Psoas muscle (tissue), 8 donors: ENCODE results near the gene SAAL1. TPM values are rescaled to one million over a fixed set of nuclear protein-coding genes. Genes with fewer than 3 reads are reported as not detected.

ENCODE experiments used
- ATAC-seq, 4 donors: fragments of 200-7000 bp; cut with Tn5 transposase; one replicate each; pipeline ENCODE4 v1.9.1; 2020; ENCODE audit warnings: moderate library complexity in 3 of 4, mild to moderate bottlenecking in 2 of 4
- DNase-seq, 2 donors: peaks; one replicate each; pipeline ENCODE4 v3.0.0-alpha.2; 2020
- H3K27ac ChIP-seq: fragments of 200-600 bp; one replicate; pipeline ENCODE4 v1.8.0; 2022
- H3K27me3 ChIP-seq, 3 donors: fragments of 200-600 bp in 1 of 3; one replicate each; pipeline versions ENCODE4 v1.6.1 to v1.8.0; 2013 to 2022; ENCODE audit warnings: low read length in 2 of 3, mild to moderate bottlenecking in 2 of 3, moderate library complexity in 1 of 3; ENCODE audit not compliant: insufficient read depth in 3 of 3
- H3K36me3 ChIP-seq, 2 donors: fragments of 200-600 bp in 1 of 2; one replicate each; pipeline versions ENCODE4 v1.6.1 to v1.8.0; 2013 to 2022; ENCODE audit warnings: low read depth in 1 of 2, mild to moderate bottlenecking in 1 of 2, moderate library complexity in 1 of 2; ENCODE audit not compliant: insufficient read depth in 1 of 2
- H3K4me1 ChIP-seq: fragments of 200-600 bp; one replicate; pipeline ENCODE4 v1.8.0; 2022
- H3K4me3 ChIP-seq: fragments of 200-600 bp; one replicate; pipeline ENCODE4 v1.8.0; 2022; ENCODE audit warnings: mild to moderate bottlenecking
- H3K9me3 ChIP-seq: fragments of 200-600 bp; one replicate; pipeline ENCODE4 v1.8.0; 2022
- CTCF ChIP-seq: fragments of 200-600 bp; IDR thresholded peaks from one replicate; pipeline ENCODE4 v1.8.0; 2022; ENCODE audit warnings: antibody characterized with exemption
- intact Hi-C, 2 donors: fragments of 100-400 bp; cut with DNase I; formaldehyde crosslinking; loops; one replicate each; pipeline versions ENCODE4 v1.11.0 to v1.14.2; 2022
- polyA plus RNA-seq, 3 donors: library from polyadenylated mRNA; stranded (reverse); fragments of 200-250 nt; gene quantifications; one replicate each; pipeline ENCODE4 v1.2.3, GENCODE V29; 2013
- total RNA-seq, 4 donors: library from RNA; stranded (reverse); fragmentation: NEBNext Ultra II Directional in 2 of 4; extraction: Animal tissue kit (Norgen Biotek cat#: 25700) in 2 of 4; gene quantifications; one replicate each; pipeline versions ENCODE4 v1.2.1 to v1.2.4, GENCODE V29; 2021 to 2023
- donor health status: healthy with polysubstance abuse.
- donor health status: DM: no; HTN: no; CAD: no; lungs with moderate emphysema.
- donor health status: Bipolar disorder and iron deficiency.
- donor health status: healthy.
- donor health status: DM: yes; HTN: yes; CAD: no.
- donor health status: DM: no; HTN: no; CAD: no.
- donor health status: DM: no; HTN: no; CAD: no.
- donor health status: DM: yes; HTN: yes; CAD: no.

Gene SAAL1
- total and polyA plus RNA-seq, 7 donors = 3.5 to 6.7 (median 5.3) TPM

GRCh38 chr11:18036456-18036855 is 69.4 kb downstream of the SAAL1 start:
- Histone ChIP-seq H3K4me1 (no peaks in the 10 kb centered on the region), H3K36me3 (no peaks in the 10 kb centered on the region), H3K27ac (no peak overlapping the region), H3K4me3 (no peak overlapping the region), H3K27me3 (peaks cover 0 to 4% (median 0%) of the 10 kb centered on the region in 3 donors), H3K9me3 (no peaks in the 10 kb centered on the region)
- no peak for ATAC-seq
- no peak for DNase-seq
- TF ChIP-seq CTCF = no peak
- intact Hi-C loops = no loop called here

Other genes starting within 250 kb of the SAAL1 start
- 10 to 100 TPM; 17.9 to 28.3 (median 25.1) TPM for gene SERGEF, start 93.0 kb downstream of the SAAL1 start, total RNA-seq
- gene SERGEF, start 93.0 kb downstream of the SAAL1 start, polyA plus RNA-seq = 10 to 100 TPM; 11.1 to 33.1 (median 29.5) TPM
- gene TPH1, start 59.8 kb downstream of the SAAL1 start, total RNA-seq = under 1 TPM in 3 of 4 donors, not detected in 1; 0.04 to 0.28 (median 0.06) TPM
- gene TPH1, start 59.8 kb downstream of the SAAL1 start, polyA plus RNA-seq = under 1 TPM; 0.03 to 0.18 (median 0.08) TPM
- gene MRGPRX3, start 26.5 kb upstream of the SAAL1 start, total RNA-seq = not detected
- not detected for gene MRGPRX3, start 26.5 kb upstream of the SAAL1 start, polyA plus RNA-seq
- gene MRGPRX4, start 66.8 kb upstream of the SAAL1 start, total RNA-seq = not detected
- gene MRGPRX4, start 66.8 kb upstream of the SAAL1 start, polyA plus RNA-seq = not detected
- 1 to 10 TPM in 1 of 4 donors, under 1 TPM in 1, not detected in 2; 0.46 to 2.9 TPM for gene SAA4, start 130.7 kb upstream of the SAAL1 start, total RNA-seq
- gene SAA4, start 130.7 kb upstream of the SAAL1 start, polyA plus RNA-seq = under 1 TPM in 1 of 3 donors, not detected in 2; 0.05 TPM
- 10 to 100 TPM; 11.3 to 35.5 (median 25.6) TPM for gene SAA2, start 142.6 kb upstream of the SAAL1 start, total RNA-seq
- gene SAA2, start 142.6 kb upstream of the SAAL1 start, polyA plus RNA-seq = 1 to 10 TPM; 2.6 to 6.3 (median 3.0) TPM
- gene SAA1, start 160.2 kb upstream of the SAAL1 start, total RNA-seq = 100 to 1,000 TPM in 1 of 4 donors, 10 to 100 TPM in 3; 29.1 to 100 (median 36.2) TPM
- gene SAA1, start 160.2 kb upstream of the SAAL1 start, polyA plus RNA-seq = 10 to 100 TPM in 2 of 3 donors, 1 to 10 TPM in 1; 7.3 to 16.9 (median 14.4) TPM
- gene HPS5, start 216.1 kb upstream of the SAAL1 start, total RNA-seq = 10 to 100 TPM in 1 of 4 donors, 1 to 10 TPM in 3; 7.0 to 11.9 (median 8.8) TPM
- 10 to 100 TPM in 1 of 3 donors, 1 to 10 TPM in 2; 4.9 to 11.3 (median 9.9) TPM for gene HPS5, start 216.1 kb upstream of the SAAL1 start, polyA plus RNA-seq
- gene GTF2H1, start 216.5 kb upstream of the SAAL1 start, total RNA-seq = 10 to 100 TPM; 14.5 to 25.2 (median 19.4) TPM
- 10 to 100 TPM; 15.5 to 39.2 (median 38.5) TPM for gene GTF2H1, start 216.5 kb upstream of the SAAL1 start, polyA plus RNA-seq